ENCODE results near the gene VTI1A. TPM values are rescaled to one million over a fixed set of nuclear protein-coding genes. Genes with fewer than 3 reads are reported as not detected.
A peak's percentile ranks its signal among the peaks of the same experiment; 100 is the strongest.

Gene VTI1A
- total and polyA plus RNA-seq, 2 of the 13 experiments (the other 11 are each of a cell fraction or from before 2014, with no cell fraction given), result 11.7 to 32.7 TPM

DNA sequence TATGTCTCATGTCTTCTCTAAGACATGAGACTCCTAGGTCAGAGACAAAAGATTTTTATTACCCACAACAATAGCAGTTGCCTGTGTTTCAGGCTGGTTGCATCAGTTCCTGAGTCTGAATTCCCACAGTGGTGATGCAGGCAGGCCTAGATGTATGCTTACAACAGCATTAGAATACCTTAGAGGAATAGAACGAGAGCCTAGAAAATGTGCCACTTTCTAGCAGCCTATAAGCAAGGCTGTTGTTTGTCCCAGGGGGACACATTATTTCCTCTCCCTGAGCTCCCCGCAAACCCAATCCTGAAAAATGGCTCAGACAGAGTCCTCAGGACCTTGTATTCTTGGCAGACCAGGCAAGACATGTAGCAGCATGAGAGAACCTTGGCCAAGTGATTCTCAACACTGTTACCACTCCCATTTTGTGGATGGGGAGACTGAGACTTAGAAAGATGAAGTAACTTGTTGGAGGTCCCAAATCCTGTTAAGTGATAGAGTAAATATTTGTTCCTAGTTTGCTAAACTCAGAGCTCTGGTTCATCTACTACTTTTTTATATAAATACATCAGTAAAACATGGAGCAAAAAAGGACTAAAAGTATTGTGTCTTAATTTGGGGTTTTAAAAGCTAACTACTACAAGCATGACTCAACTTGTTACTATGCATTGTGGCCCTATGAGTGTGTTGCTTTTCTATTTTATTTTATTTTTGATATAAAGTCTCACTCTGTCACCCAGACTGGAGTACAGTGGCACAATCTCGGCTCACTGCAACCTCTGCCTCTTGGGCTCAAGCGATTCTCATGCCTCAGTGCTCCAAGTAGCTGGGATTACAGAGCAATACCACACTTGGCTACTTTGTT, 14.2 kb downstream of the VTI1A start:
- Histone ChIP-seq H3K79me2 (ENCODE audit: insufficient read depth, low read length) (no peaks in the 10 kb centered on the region), H2AFZ (ENCODE audit: low read length) (no peak overlapping the region), H3K36me3 (replicated peaks in 1 of 2; ENCODE audit: control insufficient read depth in 1 of 2, insufficient read depth in 2 of 2, low read length in 2 of 2) (peaks cover 6 to 28% of the 10 kb centered on the region in 2 experiments; a peak in 4 of 5 replicates), H3K4me3 (replicated peaks in 1 of 3; ENCODE audit: insufficient read depth in 1 of 3, low read depth in 2 of 3, low read length in 3 of 3) (no peak overlapping the region), H3K9ac (ENCODE audit: insufficient read depth, low read depth, low read length) (no peak overlapping the region), H3K9me3 (ENCODE audit: low read length) (no peaks in the 10 kb centered on the region), H3K27me3 (ENCODE audit: control insufficient read depth in 1 of 2, insufficient read depth in 2 of 2, low read length in 2 of 2) (no peaks in the 10 kb centered on the region), H3K4me1 (ENCODE audit: insufficient read depth, low read length) (no peaks in the 10 kb centered on the region), H3K27ac (ENCODE audit: extremely low read length, insufficient read depth, low read length) (no peak overlapping the region), H3K4me2 (ENCODE audit: low read depth, low read length) (no peak overlapping the region), H4K20me1 (ENCODE audit: insufficient read depth, low read length) (no peaks in the 10 kb centered on the region)
- in situ Hi-C loops (cut with HindIII; ENCODE audit: extremely low pct_ligation_motif_present, low pct_unique_long_range_greater_than_20kb), result no loop called here
- WGBS (ENCODE audit: low lambda C conversion rate), result 94% methylated on average over 4 of the region's 4 CpGs
- intact Hi-C loops (cut with micrococcal nuclease; ENCODE audit: unreplicated experiment), result no loop called here
- FAIRE-seq (no peak), DNase-seq (ENCODE audit: low spot score) (no peak), ATAC-seq (no peak)
- ChIA-PET POLR2A (no interaction called here), CTCF (ENCODE audit: low intra/inter-chr PET ratio, low total read pairs) (no interaction called here)
- BruUV-seq (replicated peaks), result no TSS peak
- TF ChIP-seq ZNF362 (CRISPR knock-in tag; IDR thresholded peaks at IDR 0.05; ENCODE audit: borderline replicate concordance) (no peak), MTA1 (CRISPR knock-in tag; IDR thresholded peaks at IDR 0.05; ENCODE audit: borderline replicate concordance) (no peak), ZNF629 (CRISPR knock-in tag; conservative IDR thresholded peaks at IDR 0.05) (peak; percentile 70), ZNF263 (CRISPR knock-in tag; IDR thresholded peaks at IDR 0.05) (no peak), ZNF615 (CRISPR knock-in tag; IDR thresholded peaks at IDR 0.05; ENCODE audit: borderline replicate concordance) (no peak), SOX13 (IDR thresholded peaks at IDR 0.05) (no peak), SOX13 (CRISPR knock-in tag; conservative IDR thresholded peaks at IDR 0.05 in 1 of 2, IDR thresholded peaks at IDR 0.05 in 1 of 2) (peak in 1 of 2 experiments; percentile 41; a peak in 1 of 4 replicates), MAF1 (CRISPR knock-in tag; IDR thresholded peaks at IDR 0.05; ENCODE audit: borderline replicate concordance) (no peak), ZNF510 (CRISPR knock-in tag; IDR thresholded peaks at IDR 0.05; ENCODE audit: low read depth) (no peak), CREB1 (IDR thresholded peaks at IDR 0.05) (no peak), CREB1 (CRISPR knock-in tag; IDR thresholded peaks at IDR 0.05) (no peak), ZFP36L2 (CRISPR knock-in tag; IDR thresholded peaks at IDR 0.05) (no peak)
- TF ChIP-seq, protein P1, sequence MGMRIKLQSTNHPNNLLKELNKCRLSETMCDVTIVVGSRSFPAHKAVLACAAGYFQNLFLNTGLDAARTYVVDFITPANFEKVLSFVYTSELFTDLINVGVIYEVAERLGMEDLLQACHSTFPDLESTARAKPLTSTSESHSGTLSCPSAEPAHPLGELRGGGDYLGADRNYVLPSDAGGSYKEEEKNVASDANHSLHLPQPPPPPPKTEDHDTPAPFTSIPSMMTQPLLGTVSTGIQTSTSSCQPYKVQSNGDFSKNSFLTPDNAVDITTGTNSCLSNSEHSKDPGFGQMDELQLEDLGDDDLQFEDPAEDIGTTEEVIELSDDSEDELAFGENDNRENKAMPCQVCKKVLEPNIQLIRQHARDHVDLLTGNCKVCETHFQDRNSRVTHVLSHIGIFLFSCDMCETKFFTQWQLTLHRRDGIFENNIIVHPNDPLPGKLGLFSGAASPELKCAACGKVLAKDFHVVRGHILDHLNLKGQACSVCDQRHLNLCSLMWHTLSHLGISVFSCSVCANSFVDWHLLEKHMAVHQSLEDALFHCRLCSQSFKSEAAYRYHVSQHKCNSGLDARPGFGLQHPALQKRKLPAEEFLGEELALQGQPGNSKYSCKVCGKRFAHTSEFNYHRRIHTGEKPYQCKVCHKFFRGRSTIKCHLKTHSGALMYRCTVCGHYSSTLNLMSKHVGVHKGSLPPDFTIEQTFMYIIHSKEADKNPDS (CRISPR knock-in tag; IDR thresholded peaks at IDR 0.05), result no peak
- TF ChIP-seq, protein P2, sequence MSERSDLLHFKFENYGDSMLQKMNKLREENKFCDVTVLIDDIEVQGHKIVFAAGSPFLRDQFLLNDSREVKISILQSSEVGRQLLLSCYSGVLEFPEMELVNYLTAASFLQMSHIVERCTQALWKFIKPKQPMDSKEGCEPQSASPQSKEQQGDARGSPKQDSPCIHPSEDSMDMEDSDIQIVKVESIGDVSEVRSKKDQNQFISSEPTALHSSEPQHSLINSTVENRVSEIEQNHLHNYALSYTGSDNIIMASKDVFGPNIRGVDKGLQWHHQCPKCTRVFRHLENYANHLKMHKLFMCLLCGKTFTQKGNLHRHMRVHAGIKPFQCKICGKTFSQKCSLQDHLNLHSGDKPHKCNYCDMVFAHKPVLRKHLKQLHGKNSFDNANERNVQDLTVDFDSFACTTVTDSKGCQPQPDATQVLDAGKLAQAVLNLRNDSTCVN (CRISPR knock-in tag; IDR thresholded peaks at IDR 0.05; ENCODE audit: borderline replicate concordance), result no peak
- TF ChIP-seq, protein P3, sequence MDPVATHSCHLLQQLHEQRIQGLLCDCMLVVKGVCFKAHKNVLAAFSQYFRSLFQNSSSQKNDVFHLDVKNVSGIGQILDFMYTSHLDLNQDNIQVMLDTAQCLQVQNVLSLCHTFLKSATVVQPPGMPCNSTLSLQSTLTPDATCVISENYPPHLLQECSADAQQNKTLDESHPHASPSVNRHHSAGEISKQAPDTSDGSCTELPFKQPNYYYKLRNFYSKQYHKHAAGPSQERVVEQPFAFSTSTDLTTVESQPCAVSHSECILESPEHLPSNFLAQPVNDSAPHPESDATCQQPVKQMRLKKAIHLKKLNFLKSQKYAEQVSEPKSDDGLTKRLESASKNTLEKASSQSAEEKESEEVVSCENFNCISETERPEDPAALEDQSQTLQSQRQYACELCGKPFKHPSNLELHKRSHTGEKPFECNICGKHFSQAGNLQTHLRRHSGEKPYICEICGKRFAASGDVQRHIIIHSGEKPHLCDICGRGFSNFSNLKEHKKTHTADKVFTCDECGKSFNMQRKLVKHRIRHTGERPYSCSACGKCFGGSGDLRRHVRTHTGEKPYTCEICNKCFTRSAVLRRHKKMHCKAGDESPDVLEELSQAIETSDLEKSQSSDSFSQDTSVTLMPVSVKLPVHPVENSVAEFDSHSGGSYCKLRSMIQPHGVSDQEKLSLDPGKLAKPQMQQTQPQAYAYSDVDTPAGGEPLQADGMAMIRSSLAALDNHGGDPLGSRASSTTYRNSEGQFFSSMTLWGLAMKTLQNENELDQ (CRISPR knock-in tag; IDR thresholded peaks at IDR 0.05; ENCODE audit: borderline replicate concordance), result no peak
- TF ChIP-seq, protein P4, sequence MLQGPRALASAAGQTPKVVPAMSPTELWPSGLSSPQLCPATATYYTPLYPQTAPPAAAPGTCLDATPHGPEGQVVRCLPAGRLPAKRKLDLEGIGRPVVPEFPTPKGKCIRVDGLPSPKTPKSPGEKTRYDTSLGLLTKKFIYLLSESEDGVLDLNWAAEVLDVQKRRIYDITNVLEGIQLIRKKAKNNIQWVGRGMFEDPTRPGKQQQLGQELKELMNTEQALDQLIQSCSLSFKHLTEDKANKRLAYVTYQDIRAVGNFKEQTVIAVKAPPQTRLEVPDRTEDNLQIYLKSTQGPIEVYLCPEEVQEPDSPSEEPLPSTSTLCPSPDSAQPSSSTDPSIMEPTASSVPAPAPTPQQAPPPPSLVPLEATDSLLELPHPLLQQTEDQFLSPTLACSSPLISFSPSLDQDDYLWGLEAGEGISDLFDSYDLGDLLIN (CRISPR knock-in tag; IDR thresholded peaks at IDR 0.05; ENCODE audit: borderline replicate concordance), result no peak

Measured in HepG2 (cell line).